ENCODE measurements around the gene CKS1B.
A peak's percentile ranks its signal among the peaks of the same experiment; 100 is the strongest.

CKS1B gene

DNA sequence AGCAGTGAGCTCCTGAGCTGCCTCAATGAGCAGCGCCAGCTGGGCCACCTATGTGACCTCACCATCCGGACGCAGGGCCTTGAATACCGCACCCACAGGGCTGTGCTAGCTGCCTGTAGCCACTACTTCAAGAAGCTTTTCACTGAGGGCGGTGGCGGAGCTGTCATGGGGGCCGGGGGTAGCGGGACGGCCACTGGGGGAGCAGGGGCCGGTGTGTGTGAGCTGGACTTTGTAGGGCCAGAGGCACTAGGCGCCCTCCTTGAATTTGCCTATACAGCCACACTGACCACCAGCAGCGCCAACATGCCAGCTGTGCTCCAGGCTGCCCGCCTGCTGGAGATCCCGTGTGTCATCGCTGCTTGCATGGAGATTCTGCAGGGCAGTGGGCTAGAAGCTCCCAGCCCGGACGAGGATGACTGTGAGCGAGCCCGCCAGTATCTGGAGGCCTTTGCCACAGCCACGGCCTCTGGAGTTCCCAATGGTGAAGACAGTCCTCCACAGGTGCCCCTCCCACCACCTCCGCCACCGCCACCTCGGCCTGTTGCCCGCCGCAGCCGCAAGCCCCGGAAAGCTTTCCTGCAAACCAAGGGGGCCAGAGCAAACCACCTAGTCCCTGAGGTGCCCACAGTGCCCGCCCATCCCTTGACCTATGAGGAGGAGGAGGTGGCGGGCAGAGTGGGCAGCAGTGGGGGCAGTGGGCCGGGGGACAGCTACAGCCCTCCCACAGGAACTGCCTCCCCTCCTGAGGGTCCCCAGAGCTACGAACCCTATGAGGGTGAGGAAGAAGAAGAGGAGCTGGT lies 40.4 kb downstream of the CKS1B start:
- Histone ChIP-seq H3K4me1 (ENCODE audit: low read length) (peaks cover 30% of the 10 kb centered on the region), H4K20me1 (ENCODE audit: insufficient read depth, low read length) (no peaks in the 10 kb centered on the region), H3K4me2 (ENCODE audit: low read depth, low read length) (no peak overlapping the region)

GRCh38 chr1:155015527-155016230 lies 41.2 kb downstream of the CKS1B start:
- Histone ChIP-seq H3K4me1 (ENCODE audit: low read length) (peaks cover 30% of the 10 kb centered on the region), H3K27me3 (replicated peaks; ENCODE audit: insufficient read depth, low read length) (no peaks in the 10 kb centered on the region)
- no peak for TF ChIP-seq EZH2 (optimal IDR thresholded peaks at IDR 0.05; ENCODE audit: low read depth, low read length)
- no peak for TF ChIP-seq CTCF (IDR thresholded peaks at IDR 0.05; ENCODE audit: low read length)
- no peak for TF ChIP-seq EZH2phosphoT487 (IDR thresholded peaks at IDR 0.05; ENCODE audit: low read length)

More for the DNA sequence above, 40.4 kb downstream of the CKS1B start:
- H3K27ac ChIP-seq (ENCODE audit: low read length), result peak overlapping the region; percentile 74; the same call in 1 of the 2 replicates
- H3K27me3 ChIP-seq (replicated peaks; ENCODE audit: insufficient read depth, low read length), result no peaks in the 10 kb centered on the region
- DNase-seq, result no peak
- no peak overlapping the region for H3K9ac ChIP-seq (ENCODE audit: low read length)
- no peak overlapping the region for H2AFZ ChIP-seq (ENCODE audit: low read length)
- H3K9me2 ChIP-seq (replicated peaks; ENCODE audit: insufficient read depth, low read length), result no peaks in the 10 kb centered on the region
- H3F3A ChIP-seq (ENCODE audit: insufficient read depth, low read length), result peaks cover 38% of the 10 kb centered on the region
- peaks cover 27% of the 10 kb centered on the region for H3K79me2 ChIP-seq (ENCODE audit: low read length)
- H3K4me3 ChIP-seq (ENCODE audit: low read length), result no peak overlapping the region
- no peaks in the 10 kb centered on the region for H3K9me3 ChIP-seq (replicated peaks; ENCODE audit: insufficient read depth, low read length)
- H3K36me3 ChIP-seq (replicated peaks; ENCODE audit: insufficient read depth, low read length), result no peaks in the 10 kb centered on the region; the same call in 1 of the 2 replicates
- TF ChIP-seq EZH2phosphoT487 (IDR thresholded peaks at IDR 0.05; ENCODE audit: low read length) (no peak), CTCF (IDR thresholded peaks at IDR 0.05; ENCODE audit: low read length) (no peak), EZH2 (optimal IDR thresholded peaks at IDR 0.05; ENCODE audit: low read depth, low read length) (no peak)

DNA sequence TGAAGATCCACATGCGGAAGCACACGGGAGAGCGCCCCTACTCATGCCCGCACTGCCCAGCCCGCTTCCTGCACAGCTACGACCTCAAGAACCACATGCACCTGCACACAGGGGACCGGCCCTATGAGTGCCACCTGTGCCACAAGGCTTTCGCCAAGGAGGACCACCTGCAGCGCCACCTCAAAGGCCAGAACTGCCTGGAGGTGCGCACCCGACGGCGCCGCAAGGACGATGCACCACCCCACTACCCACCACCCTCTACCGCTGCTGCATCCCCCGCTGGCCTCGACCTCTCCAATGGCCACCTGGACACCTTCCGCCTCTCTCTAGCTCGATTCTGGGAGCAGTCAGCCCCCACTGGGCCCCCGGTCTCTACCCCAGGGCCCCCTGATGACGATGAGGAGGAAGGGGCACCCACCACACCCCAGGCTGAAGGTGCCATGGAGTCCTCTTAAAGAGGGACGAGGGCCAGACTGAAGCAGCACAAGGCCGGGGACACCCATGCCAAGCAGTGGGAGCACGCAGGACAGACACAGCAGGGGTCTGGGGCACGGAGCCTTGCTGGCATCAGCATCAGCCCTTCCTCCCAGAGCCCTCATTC lies 41.9 kb downstream of the CKS1B start:
- Histone ChIP-seq H3K4me3 (ENCODE audit: low read length) (no peak overlapping the region), H3K27me3 (replicated peaks; ENCODE audit: insufficient read depth, low read length) (no peaks in the 10 kb centered on the region), H3K9ac (ENCODE audit: low read length) (peak overlapping the region; percentile 42; the same call in 1 of the 2 replicates), H3K9me2 (replicated peaks; ENCODE audit: insufficient read depth, low read length) (no peaks in the 10 kb centered on the region), H3K79me2 (ENCODE audit: low read length) (peaks cover 12% of the 10 kb centered on the region), H3K36me3 (replicated peaks; ENCODE audit: insufficient read depth, low read length) (no peaks in the 10 kb centered on the region; the same call in 1 of the 2 replicates), H4K20me1 (ENCODE audit: insufficient read depth, low read length) (no peaks in the 10 kb centered on the region), H2AFZ (ENCODE audit: low read length) (no peak overlapping the region), H3K27ac (ENCODE audit: low read length) (peak overlapping the region; percentile 74), H3K4me2 (ENCODE audit: low read depth, low read length) (peak overlapping the region; percentile 75; the same call in 1 of the 2 replicates), H3K9me3 (replicated peaks; ENCODE audit: insufficient read depth, low read length) (no peaks in the 10 kb centered on the region), H3F3A (ENCODE audit: insufficient read depth, low read length) (peaks cover 38% of the 10 kb centered on the region), H3K4me1 (ENCODE audit: low read length) (peaks cover 30% of the 10 kb centered on the region)
- peak; percentile 32 for TF ChIP-seq CTCF (IDR thresholded peaks at IDR 0.05; ENCODE audit: low read length)
- no peak for TF ChIP-seq EZH2phosphoT487 (IDR thresholded peaks at IDR 0.05; ENCODE audit: low read length)
- DNase-seq, result peak; percentile 93

More at GRCh38 chr1:155015527-155016230, 41.2 kb downstream of the CKS1B start:
- Histone ChIP-seq H3K4me3 (ENCODE audit: low read length) (no peak overlapping the region), H3K79me2 (ENCODE audit: low read length) (peaks cover 19% of the 10 kb centered on the region), H3K9ac (ENCODE audit: low read length) (peak overlapping the region; percentile 1; the same call in 1 of the 2 replicates), H4K20me1 (ENCODE audit: insufficient read depth, low read length) (no peaks in the 10 kb centered on the region), H3K36me3 (replicated peaks; ENCODE audit: insufficient read depth, low read length) (no peaks in the 10 kb centered on the region; the same call in 1 of the 2 replicates), H3K27ac (ENCODE audit: low read length) (peak overlapping the region; percentile 74), H3K4me2 (ENCODE audit: low read depth, low read length) (peak overlapping the region; percentile 0; the same call in 1 of the 2 replicates), H3K9me2 (replicated peaks; ENCODE audit: insufficient read depth, low read length) (no peaks in the 10 kb centered on the region), H2AFZ (ENCODE audit: low read length) (no peak overlapping the region), H3F3A (ENCODE audit: insufficient read depth, low read length) (peaks cover 38% of the 10 kb centered on the region), H3K9me3 (replicated peaks; ENCODE audit: insufficient read depth, low read length) (no peaks in the 10 kb centered on the region)
- no peak for DNase-seq
